Fibroblast of lung (primary cell): Measurements from ENCODE around the gene DDX20.

Source experiments
- CTCF ChIP-seq, 2 donors: IDR thresholded peaks in 1 of 2; conservative IDR thresholded peaks in 1 of 2; 1 replicate in 1 of 2; 2 replicates in 1 of 2; pipeline ENCODE4 v1.5.1; 2011 to 2012; ENCODE audit warnings: low read length in 2 of 2, control low read depth in 1 of 2, inconsistent platforms in 1 of 2, low read depth in 1 of 2, mild to moderate bottlenecking in 1 of 2
- EZH2 ChIP-seq: IDR thresholded peaks from 2 replicates; pipeline ENCODE4 v1.5.1; 2012; ENCODE audit warnings: low read length, control low read depth, mild to moderate bottlenecking; ENCODE audit errors: missing control alignments

GRCh38 chr1:111758373-111758772 is 2.7 kb downstream of the DDX20 start:
- peak in 1 of 2 donors; percentile 14 for TF ChIP-seq CTCF (conservative IDR thresholded peaks at IDR 0.05 in 1 of 2, IDR thresholded peaks at IDR 0.05 in 1 of 2; ENCODE audit: low read depth in 1 of 2, low read length in 2 of 2)
- TF ChIP-seq EZH2: no peak
